GM21717 (cell line): Measurements from ENCODE around the gene GRIN3A.
A peak's percentile ranks its signal among the peaks of the same experiment; 100 is the strongest.

ENCODE experiments used
- ATAC-seq: cut with Tn5 transposase; IDR thresholded peaks from one replicate; pipeline ENCODE4 v1.9.1; 2021; ENCODE audit warnings: mild to moderate bottlenecking, moderate library complexity; ENCODE audit not compliant: unreplicated experiment

GRIN3A gene

GRCh38 chr9:101533334-101534204 lies 204.9 kb downstream of the GRIN3A start, which contains the start of gene RNF20:
Gene RNF20 (plus strand): TSS chr9:101533853. CDS start chr9:101535424, 1,571 bp downstream.
- ATAC-seq = peak; percentile 99

GRCh38 chr9:101530076-101530711 lies 208.3 kb downstream of the GRIN3A start:
- peak; percentile 44 for ATAC-seq

DNA sequence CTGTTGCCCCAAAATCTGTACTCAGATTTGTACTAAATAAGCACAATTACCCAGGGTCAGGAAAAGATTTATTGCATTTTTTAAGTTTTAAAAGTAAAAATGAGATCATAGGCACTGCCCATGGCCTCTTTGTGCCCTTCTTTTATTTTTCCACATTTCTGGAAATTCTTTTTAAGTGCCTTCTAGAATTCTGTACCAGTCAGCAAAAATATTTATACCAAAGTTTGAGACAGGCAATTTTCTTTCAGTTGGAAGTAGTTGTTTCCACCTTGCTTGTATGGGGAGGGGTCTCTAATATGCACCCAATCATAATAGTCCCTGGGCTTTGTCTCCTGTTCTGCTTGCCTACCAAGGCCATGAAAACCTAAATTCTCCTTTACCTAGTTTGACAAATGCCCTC lies 210.4 kb downstream of the GRIN3A start:
- no peak for ATAC-seq

DNA sequence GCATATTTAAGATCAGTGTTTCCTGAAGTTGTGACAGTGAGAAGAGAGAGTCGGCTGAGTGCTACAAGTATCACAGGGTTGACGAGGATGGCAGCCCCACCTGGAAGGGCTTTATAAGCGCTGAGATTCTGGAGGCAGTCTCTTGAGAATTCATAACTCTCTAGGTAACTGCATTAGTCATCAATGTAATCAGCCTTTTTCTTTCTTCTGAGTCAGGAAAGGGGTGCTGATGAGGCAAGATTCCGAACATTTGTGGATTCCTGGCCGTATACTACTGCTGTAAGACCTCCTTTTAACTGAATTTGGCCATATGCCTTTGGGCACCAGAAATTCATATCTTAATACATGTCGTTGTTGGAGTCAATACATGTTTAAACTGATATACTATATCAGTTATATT lies 211.4 kb downstream of the GRIN3A start:
- no peak for ATAC-seq

- no peak for ATAC-seq
These were observed 214.1 kb downstream of the GRIN3A start for GRCh38 chr9:101524371-101524770.
